HepG2 (cell line): ENCODE measurements around the gene GAPDH. TPM values are rescaled to one million over a fixed set of nuclear protein-coding genes. Genes with fewer than 3 reads are reported as not detected.

ENCODE experiments used
- ATAC-seq: fragments of 200-7000 bp; cut with Tn5 transposase; 3 replicates; pipeline ENCODE4 v1.9.1; 2020; ENCODE audit warnings: mild to moderate bottlenecking, moderate library complexity
- BruUV-seq: library from RNA; stranded (reverse); fragments of 400-500 nt; replicated peaks from 2 replicates; lab custom pipeline; 2021; lab: Mats Ljungman, UMichigan
- CTCF ChIA-PET: fragments of 300-600 bp; formaldehyde crosslinking; extraction: SDS; loops from one replicate; lab custom pipeline; 2021; ENCODE audit warnings: low total read pairs, inconsistent platforms, low intra/inter-chr PET ratio; lab: Yijun Ruan, JAX
- POLR2A ChIA-PET: fragments of 350-600 bp; sonication (Branson Sonifier 250); formaldehyde crosslinking; loops from one replicate; lab custom pipeline; 2020; ENCODE audit warnings: antibody characterized with exemption, inconsistent platforms; lab: Yijun Ruan, JAX
- DNase-seq: peaks from one replicate; pipeline ENCODE4 v3.0.0-alpha.2; 2015; ENCODE audit warnings: low spot score
- FAIRE-seq: peaks from 3 replicates; lab custom pipeline; 2011; peaks lifted over from hg19 to GRCh38; lab: Jason Lieb, UNC
- H2AFZ ChIP-seq: one replicate; pipeline ENCODE4 v1.6.1; 2011; ENCODE audit warnings: low read length, inconsistent platforms
- H3K27ac ChIP-seq: fragments of 300-600 bp; 3 replicates; pipeline ENCODE4 v1.8.0; 2011; ENCODE audit warnings: mixed run types, mild to moderate bottlenecking, mixed read lengths, low read length, inconsistent platforms; ENCODE audit not compliant: insufficient read depth; ENCODE audit errors: extremely low read length
- H3K27me3 ChIP-seq, 2 experiments: fragments of 200-600 bp in 1 of 2; 2 replicates in 1 of 2; 3 replicates in 1 of 2; pipeline versions ENCODE4 v1.6.0 to v1.8.0; 2011; ENCODE audit warnings: low read length in 2 of 2, mild to moderate bottlenecking in 2 of 2, moderate library complexity in 2 of 2, inconsistent platforms in 1 of 2; ENCODE audit not compliant: insufficient read depth in 2 of 2, control insufficient read depth in 1 of 2
- H3K36me3 ChIP-seq, 2 experiments: fragments of 200-600 bp in 1 of 2; replicated peaks in 1 of 2; 2 replicates in 1 of 2; 3 replicates in 1 of 2; pipeline versions ENCODE4 v1.5.1 to v1.8.0; 2011; ENCODE audit warnings: low read length in 2 of 2, inconsistent platforms in 1 of 2; ENCODE audit not compliant: insufficient read depth in 2 of 2, control insufficient read depth in 1 of 2
- H3K4me1 ChIP-seq: 2 replicates; pipeline ENCODE4 v1.5.1; 2012; ENCODE audit warnings: low read length, inconsistent platforms; ENCODE audit not compliant: insufficient read depth
- H3K4me2 ChIP-seq: 2 replicates; pipeline ENCODE4 v1.6.0; 2011; ENCODE audit warnings: low read depth, low read length, inconsistent platforms
- H3K4me3 ChIP-seq, 3 experiments: fragments of 200-600 bp in 1 of 3; sonication (generic), shearing (Covaris generic) in 1 of 3; replicated peaks in 1 of 3; 2 replicates each; pipeline ENCODE4 v1.5.1; 2011 to 2016; ENCODE audit warnings: low read length in 3 of 3, inconsistent platforms in 2 of 3, low read depth in 2 of 3, mild to moderate bottlenecking in 2 of 3, control low read depth in 1 of 3, mixed read lengths in 1 of 3; ENCODE audit not compliant: insufficient read depth in 1 of 3
- H3K79me2 ChIP-seq: one replicate; pipeline ENCODE4 v1.6.1; 2011; ENCODE audit warnings: low read length, inconsistent platforms; ENCODE audit not compliant: insufficient read depth
- H3K9ac ChIP-seq: 2 replicates; pipeline ENCODE4 v1.6.0; 2011; ENCODE audit warnings: mild to moderate bottlenecking, low read depth, low read length, inconsistent platforms; ENCODE audit not compliant: insufficient read depth
- H3K9me3 ChIP-seq: 2 replicates; pipeline ENCODE4 v1.5.1; 2012; ENCODE audit warnings: mild to moderate bottlenecking, low read length
- H4K20me1 ChIP-seq: 2 replicates; pipeline ENCODE4 v1.6.0; 2011; ENCODE audit warnings: inconsistent platforms, mild to moderate bottlenecking, low read length, moderate library complexity; ENCODE audit not compliant: insufficient read depth
- AGO2 ChIP-seq: fragments of 200-400 bp; formaldehyde crosslinking; optimal IDR thresholded peaks from 2 replicates; pipeline ENCODE3; 2017; ENCODE audit warnings: mild to moderate bottlenecking, low read depth, low read length, moderate library complexity
- HDAC6 ChIP-seq: fragments of 200-600 bp; sonication (generic); IDR thresholded peaks from 2 replicates; pipeline ENCODE4 v1.7.0; 2017; ENCODE audit warnings: mild to moderate bottlenecking, antibody characterized with exemption, low read length, low read depth
- MAFF ChIP-seq: IDR thresholded peaks from 2 replicates; pipeline ENCODE4 v1.6.1; 2011; ENCODE audit warnings: low read depth, low read length, improper control_type of control experiment
- MAFK ChIP-seq, 2 experiments: IDR thresholded peaks in 1 of 2; conservative IDR thresholded peaks in 1 of 2; 2 replicates each; pipeline ENCODE4 v1.6.1; 2011; ENCODE audit warnings: improper control_type of control experiment in 2 of 2, low read length in 2 of 2
- POLR2AphosphoS5 ChIP-seq: IDR thresholded peaks from 2 replicates; pipeline ENCODE4 v1.6.1; 2012; ENCODE audit warnings: low read depth, low read length
- PRMT3 ChIP-seq: sonication (generic); formaldehyde crosslinking; IDR thresholded peaks from 2 replicates; pipeline ENCODE4 v1.8.1; 2022; ENCODE audit warnings: low read depth, mild to moderate bottlenecking, moderate library complexity, missing genetic modification reagents, borderline replicate concordance
- RBFOX2 ChIP-seq: fragments of 200-400 bp; formaldehyde crosslinking; IDR thresholded peaks from 2 replicates; pipeline ENCODE4 v1.6.1; 2017; ENCODE audit warnings: low read depth, mild to moderate bottlenecking, low read length
- TOPORS ChIP-seq: sonication (generic); formaldehyde crosslinking; IDR thresholded peaks from 2 replicates; pipeline ENCODE4 v1.8.0; 2023; ENCODE audit warnings: mild to moderate bottlenecking, missing genetic modification reagents
- ZNF777 ChIP-seq: sonication (generic); formaldehyde crosslinking; IDR thresholded peaks from 2 replicates; pipeline ENCODE4 v1.4.0; 2020; ENCODE audit warnings: missing genetic modification reagents
- ZZZ3 ChIP-seq: sonication (generic); formaldehyde crosslinking; IDR thresholded peaks from 2 replicates; pipeline ENCODE4 v1.4.0; 2020; ENCODE audit warnings: missing genetic modification reagents, mild to moderate bottlenecking, borderline replicate concordance
- WGBS: methylation state at CpG from one replicate; pipeline ENCODE4 v1.1.6; 2017; ENCODE audit warnings: low lambda C conversion rate; 5-methylcytosine and 5-hydroxymethylcytosine counted together
- in situ Hi-C: cut with HindIII; loops from 2 replicates; pipeline ENCODE4 v1.10.0; 2017; ENCODE audit warnings: low pct_unique_long_range_greater_than_20kb; ENCODE audit not compliant: extremely low pct_ligation_motif_present
- intact Hi-C: fragments of 100-400 bp; cut with micrococcal nuclease; formaldehyde crosslinking; loops from one replicate; pipeline ENCODE4 v1.10.0; 2022; ENCODE audit not compliant: unreplicated experiment
- polyA plus RNA-seq, 8 experiments: library from polyadenylated mRNA; depleted of rRNA in 3 of 8; stranded (reverse) in 7 of 8; unstranded in 1 of 8; fragments of >200 nt; fragmentation: Illumina TruSeq in 4 of 8; extraction: Trizol in 4 of 8; gene quantifications; 2 replicates each; pipeline versions ENCODE4 v1.2.1 to v1.2.3, GENCODE V29; 2011 to 2016; ENCODE audit warnings: low read depth in 4 of 8, missing spikeins in 1 of 8, mixed read lengths in 1 of 8; ENCODE audit not compliant: insufficient read depth in 1 of 8
- total RNA-seq, 5 experiments: library from RNA; depleted of rRNA; stranded (reverse); fragments of >200 nt; fragmentation: Illumina TruSeq; extraction: Trizol; gene quantifications; 2 replicates each; pipeline ENCODE4 v1.2.3, GENCODE V29; 2016; ENCODE audit warnings: low read depth in 1 of 5
- TF ChIP-seq, protein P1 (sequence below): sonication (generic); formaldehyde crosslinking; IDR thresholded peaks from 2 replicates; pipeline ENCODE4 v1.5.1; 2020; ENCODE audit warnings: mild to moderate bottlenecking, missing genetic modification reagents, moderate library complexity

Gene GAPDH
- total and polyA plus RNA-seq, 2 of the 13 experiments (the other 11 are each of a cell fraction or from before 2014, with no cell fraction given), result 3,038 to 12,722 TPM

- POLR2A ChIA-PET, result interaction anchor here (1.2 kb wide), 1 partner anchor 9 kb away, joined by 3 read pairs; no protein-coding TSS in a partner anchor
- peaks cover 40 to 67% of the 10 kb centered on the region in 2 experiments for H3K36me3 ChIP-seq
- TF ChIP-seq AGO2, result peak; percentile 59
- no peak for TF ChIP-seq PRMT3
- TF ChIP-seq MAFF, result peak; percentile 76
- TF ChIP-seq MAFK (conservative IDR thresholded peaks at IDR 0.05 in 1 of 2, IDR thresholded peaks at IDR 0.05 in 1 of 2; ENCODE audit: low read length in 2 of 2), result peak; percentile 65 to 90
- no peak for TF ChIP-seq TOPORS
- TF ChIP-seq, all 625 proteins: peak for 3
- FAIRE-seq, result no peak
- intact Hi-C loops, result no loop called here
- BruUV-seq, result no TSS peak
- Histone ChIP-seq H3K4me3 (no peak overlapping the region), H3K9ac (no peak overlapping the region), H3K4me2 (no peak overlapping the region), H2AFZ (no peak overlapping the region), H3K27ac (no peak overlapping the region), H3K79me2 (peaks cover 8% of the 10 kb centered on the region), H4K20me1 (no peaks in the 10 kb centered on the region), H3K27me3 (no peaks in the 10 kb centered on the region), H3K9me3 (no peaks in the 10 kb centered on the region), H3K4me1 (peaks cover 28% of the 10 kb centered on the region)
- 96% methylated on average over 5 of the region's 9 CpGs for WGBS
- no peak for ATAC-seq
- CTCF ChIA-PET, result no interaction called here
- DNase-seq, result no peak
- in situ Hi-C loops, result no loop called here
Measured at GRCh38 chr12:6529291-6529737, 5.0 kb upstream of the GAPDH start.

- FAIRE-seq (no peak), ATAC-seq (no peak), DNase-seq (no peak)
- no TSS peak for BruUV-seq
- H3K9ac ChIP-seq, result no peak overlapping the region
- H3K4me1 ChIP-seq, result peaks cover 28% of the 10 kb centered on the region
- peaks cover 22% of the 10 kb centered on the region for H3K79me2 ChIP-seq
- H4K20me1 ChIP-seq, result peaks cover 12% of the 10 kb centered on the region; the same call in 1 of the 2 replicates
- ChIA-PET CTCF (no interaction called here), POLR2A (interaction anchor here (1.6 kb wide), 1 partner anchor 24 kb away, joined by 8 read pairs; no protein-coding TSS in a partner anchor)
- H2AFZ ChIP-seq, result no peak overlapping the region
- H3K4me2 ChIP-seq, result no peak overlapping the region
- WGBS, result 97% methylated on average over 18 of the region's 18 CpGs
- peaks cover 36 to 61% of the 10 kb centered on the region in 2 experiments for H3K36me3 ChIP-seq
- TF ChIP-seq RBFOX2, result no peak
- TF ChIP-seq POLR2AphosphoS5, result peak; percentile 45
- TF ChIP-seq, protein P1, sequence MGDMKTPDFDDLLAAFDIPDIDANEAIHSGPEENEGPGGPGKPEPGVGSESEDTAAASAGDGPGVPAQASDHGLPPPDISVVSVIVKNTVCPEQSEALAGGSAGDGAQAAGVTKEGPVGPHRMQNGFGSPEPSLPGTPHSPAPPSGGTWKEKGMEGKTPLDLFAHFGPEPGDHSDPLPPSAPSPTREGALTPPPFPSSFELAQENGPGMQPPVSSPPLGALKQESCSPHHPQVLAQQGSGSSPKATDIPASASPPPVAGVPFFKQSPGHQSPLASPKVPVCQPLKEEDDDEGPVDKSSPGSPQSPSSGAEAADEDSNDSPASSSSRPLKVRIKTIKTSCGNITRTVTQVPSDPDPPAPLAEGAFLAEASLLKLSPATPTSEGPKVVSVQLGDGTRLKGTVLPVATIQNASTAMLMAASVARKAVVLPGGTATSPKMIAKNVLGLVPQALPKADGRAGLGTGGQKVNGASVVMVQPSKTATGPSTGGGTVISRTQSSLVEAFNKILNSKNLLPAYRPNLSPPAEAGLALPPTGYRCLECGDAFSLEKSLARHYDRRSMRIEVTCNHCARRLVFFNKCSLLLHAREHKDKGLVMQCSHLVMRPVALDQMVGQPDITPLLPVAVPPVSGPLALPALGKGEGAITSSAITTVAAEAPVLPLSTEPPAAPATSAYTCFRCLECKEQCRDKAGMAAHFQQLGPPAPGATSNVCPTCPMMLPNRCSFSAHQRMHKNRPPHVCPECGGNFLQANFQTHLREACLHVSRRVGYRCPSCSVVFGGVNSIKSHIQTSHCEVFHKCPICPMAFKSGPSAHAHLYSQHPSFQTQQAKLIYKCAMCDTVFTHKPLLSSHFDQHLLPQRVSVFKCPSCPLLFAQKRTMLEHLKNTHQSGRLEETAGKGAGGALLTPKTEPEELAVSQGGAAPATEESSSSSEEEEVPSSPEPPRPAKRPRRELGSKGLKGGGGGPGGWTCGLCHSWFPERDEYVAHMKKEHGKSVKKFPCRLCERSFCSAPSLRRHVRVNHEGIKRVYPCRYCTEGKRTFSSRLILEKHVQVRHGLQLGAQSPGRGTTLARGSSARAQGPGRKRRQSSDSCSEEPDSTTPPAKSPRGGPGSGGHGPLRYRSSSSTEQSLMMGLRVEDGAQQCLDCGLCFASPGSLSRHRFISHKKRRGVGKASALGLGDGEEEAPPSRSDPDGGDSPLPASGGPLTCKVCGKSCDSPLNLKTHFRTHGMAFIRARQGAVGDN (CRISPR knock-in tag), result peak; percentile 14; the same call in 1 of the 2 replicates
- no peak for TF ChIP-seq HDAC6
- TF ChIP-seq ZNF777 (CRISPR knock-in tag), result no peak
- no peak for TF ChIP-seq ZZZ3 (CRISPR knock-in tag)
- H3K27me3 ChIP-seq, result no peaks in the 10 kb centered on the region; a peak in 1 of 5 replicates
- no peaks in the 10 kb centered on the region for H3K9me3 ChIP-seq
- H3K27ac ChIP-seq, result peak overlapping the region; percentile 97
- no peak overlapping the region for H3K4me3 ChIP-seq
- in situ Hi-C loops, result loop anchor here (10.0 kb wide), 1 partner anchor 106 kb away; no protein-coding TSS in a partner anchor
- intact Hi-C loops, result loop anchor here (10.0 kb wide), 2 partner anchors 56 to 186 kb away; partner anchors contain the start of genes TNFRSF1A and VAMP1
Measured at GRCh38 chr12:6530576-6531260, 3.6 kb upstream of the GAPDH start.
